ENCODE measurements around the gene KLK15.
A peak's percentile ranks its signal among the peaks of the same experiment; 100 is the strongest.
"Not testable (repeated sequence)": the region's sequence is repeated elsewhere in the genome, so short reads cannot be mapped to it uniquely, and the experiment has no call there.

The KLK15 gene

DNA sequence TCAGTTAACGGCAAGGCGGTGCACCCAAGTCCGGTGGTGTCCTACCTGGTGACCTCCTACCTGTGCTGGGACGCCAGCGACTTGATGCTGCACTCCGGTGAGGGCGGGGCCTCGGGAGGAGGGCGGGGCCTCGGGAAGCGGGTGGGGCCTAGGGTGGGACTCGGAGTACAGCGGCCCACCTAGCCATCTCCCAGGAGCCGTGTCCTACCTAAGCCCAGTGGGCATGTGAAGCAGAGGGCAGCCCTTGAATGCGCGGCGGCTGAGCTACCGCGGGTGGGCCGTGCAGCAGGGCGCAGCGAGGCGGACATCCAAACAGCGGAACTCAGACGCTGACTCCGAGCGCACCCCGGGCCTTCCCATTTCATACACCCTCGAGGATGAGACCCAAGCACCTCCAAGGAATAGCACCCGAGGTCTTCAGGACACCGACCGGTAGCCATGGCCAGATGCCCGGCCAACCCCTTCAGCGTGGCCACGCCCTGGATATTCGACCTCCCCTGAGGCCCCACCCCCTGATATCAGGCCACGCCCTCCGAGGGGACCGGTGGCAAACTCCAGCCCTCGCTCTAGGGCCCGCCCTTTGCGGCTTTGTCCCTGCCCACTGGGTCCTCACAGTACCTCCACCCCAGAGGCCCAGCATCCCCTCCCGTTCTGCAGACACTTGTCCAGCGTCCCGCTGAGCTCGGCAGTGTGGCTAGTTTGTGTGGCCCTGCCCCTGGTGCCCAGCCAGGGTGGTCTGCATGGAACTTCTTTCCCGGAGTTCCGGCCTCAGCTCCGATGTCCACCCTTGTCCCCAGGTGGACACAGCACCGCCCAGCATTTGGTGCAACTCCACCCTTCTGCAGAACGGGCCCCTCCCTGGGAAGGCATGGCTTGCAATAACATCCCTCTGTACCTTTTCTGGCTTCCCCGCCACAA is 15.2 kb downstream of the KLK15 start:
- peak overlapping the region; percentile 35 for H3K4me3 ChIP-seq (ENCODE audit: low read depth, low read length)
- DNase-seq (ENCODE audit: low read depth), result peak; percentile 10
- no peak for TF ChIP-seq CTCF (conservative IDR thresholded peaks at IDR 0.05; ENCODE audit: low read depth, low read length)

DNA sequence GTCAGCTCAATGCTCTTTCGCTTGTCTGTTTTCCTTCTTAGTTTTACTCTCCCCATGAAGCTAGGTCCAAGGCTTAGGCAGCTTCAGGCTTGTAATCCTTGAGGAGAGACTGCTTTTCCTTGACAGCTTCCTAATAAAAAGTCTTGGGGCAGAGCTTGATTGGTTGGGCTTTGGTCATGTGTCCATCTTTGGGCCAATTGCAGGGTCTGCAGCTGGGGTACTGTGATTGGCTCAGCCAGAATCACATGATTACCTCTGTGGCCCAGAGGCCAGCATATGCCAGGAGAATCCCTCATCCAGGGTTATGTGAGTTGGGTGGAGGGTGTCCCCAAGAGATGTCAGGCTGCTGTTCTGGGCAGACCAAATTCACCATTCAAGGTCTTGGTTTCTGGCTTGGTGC is 17.9 kb downstream of the KLK15 start:
- DNase-seq (ENCODE audit: low read depth), result no peak
- TF ChIP-seq CTCF (conservative IDR thresholded peaks at IDR 0.05; ENCODE audit: low read depth, low read length), result no peak

DNA sequence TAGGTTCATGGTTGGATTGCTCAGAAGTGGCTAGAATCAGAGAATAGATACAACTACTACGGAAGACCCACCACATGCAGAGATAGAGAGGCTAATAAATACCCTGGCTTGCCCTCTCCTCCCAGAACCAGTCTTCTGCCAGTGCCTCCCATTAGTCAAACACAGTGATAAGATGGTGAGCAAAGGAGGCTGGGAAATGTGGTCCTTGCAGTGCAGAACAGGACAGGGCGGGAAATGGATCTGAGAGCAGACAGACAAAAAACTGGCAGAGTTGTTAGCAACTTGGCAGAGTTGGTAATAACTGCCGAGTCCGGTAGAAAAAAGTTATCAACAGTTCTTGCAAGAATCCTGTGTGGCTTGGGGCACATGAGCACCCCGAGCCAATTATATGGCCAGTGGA is 18.5 kb downstream of the KLK15 start:
- TF ChIP-seq CTCF (conservative IDR thresholded peaks at IDR 0.05; ENCODE audit: low read depth, low read length), result no peak
- no peak for DNase-seq (ENCODE audit: low read depth)
- no peak overlapping the region for H3K4me3 ChIP-seq (ENCODE audit: low read depth, low read length)

More for the DNA sequence above, 17.9 kb downstream of the KLK15 start:
- no peak overlapping the region for H3K4me3 ChIP-seq (ENCODE audit: low read depth, low read length)

GRCh38 chr19:50812474-50812873 is 20.9 kb downstream of the KLK15 start:
- H3K4me3 ChIP-seq (ENCODE audit: low read depth, low read length), result no peak overlapping the region
- DNase-seq (ENCODE audit: low read depth), result no peak
- no peak for TF ChIP-seq CTCF (conservative IDR thresholded peaks at IDR 0.05; ENCODE audit: low read depth, low read length)

GRCh38 chr19:50811622-50812238 is 21.6 kb downstream of the KLK15 start:
- not testable (repeated sequence) for H3K4me3 ChIP-seq (ENCODE audit: low read depth, low read length)

GRCh38 chr19:50808856-50809255 is 24.5 kb downstream of the KLK15 start:
- no peak overlapping the region for H3K4me3 ChIP-seq (ENCODE audit: low read depth, low read length)
- no peak for TF ChIP-seq CTCF (conservative IDR thresholded peaks at IDR 0.05; ENCODE audit: low read depth, low read length)
- no peak for DNase-seq (ENCODE audit: low read depth)

More at GRCh38 chr19:50811622-50812238, 21.6 kb downstream of the KLK15 start:
- DNase-seq (ENCODE audit: low read depth), result not testable (repeated sequence)

DNA sequence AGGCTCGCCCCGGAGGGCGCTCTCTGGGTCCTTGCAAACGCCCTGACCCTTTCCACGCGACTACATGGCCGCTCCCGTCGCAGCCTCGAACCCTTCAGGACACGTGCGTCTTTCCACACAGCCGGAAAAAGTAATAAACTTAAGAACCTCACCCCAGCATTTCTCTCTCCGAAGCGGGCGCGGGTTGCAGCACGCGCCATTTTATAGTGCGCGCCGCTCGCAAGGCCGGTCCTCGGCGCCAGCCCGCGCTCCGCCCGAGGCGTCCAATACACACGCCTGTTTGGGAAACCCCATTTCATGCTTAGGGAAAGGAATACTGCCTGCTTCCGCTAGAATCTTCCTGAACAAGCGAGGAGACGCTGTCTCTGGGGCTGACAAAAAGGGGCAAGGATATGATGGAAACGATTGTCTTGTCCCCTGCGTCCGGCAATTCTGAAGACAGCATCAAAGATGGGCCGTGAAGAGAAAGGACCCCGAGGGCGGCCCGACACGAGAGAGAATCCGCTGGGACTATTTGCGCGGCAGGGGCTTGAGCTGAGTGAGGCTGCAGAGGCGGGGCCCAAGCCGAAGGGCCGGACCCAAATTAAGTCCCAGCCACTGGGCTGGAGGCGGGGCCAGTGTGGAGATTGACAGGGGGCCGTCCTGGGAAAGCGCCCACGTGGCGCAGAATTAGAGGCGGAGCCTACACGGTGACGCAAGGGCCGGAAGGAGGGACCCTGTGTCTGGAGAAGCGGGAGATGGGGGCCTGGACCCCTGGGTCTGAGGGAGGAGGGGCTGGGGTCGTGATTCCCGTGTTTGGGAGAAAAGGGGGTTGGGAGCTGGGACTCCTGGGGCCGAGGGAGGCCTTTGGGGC is 28.7 kb downstream of the KLK15 start:
- peak; percentile 99 for DNase-seq (ENCODE audit: low read depth)
- TF ChIP-seq CTCF (conservative IDR thresholded peaks at IDR 0.05; ENCODE audit: low read depth, low read length), result peak; percentile 4
- H3K4me3 ChIP-seq (ENCODE audit: low read depth, low read length), result peak overlapping the region; percentile 97

Data from choroid plexus epithelial cell (primary cell).